CD4-positive, alpha-beta T cell treated with Interleukin-4 for 1 hour (primary cell): Measurements from ENCODE around the gene CIROP.

Experiments
- DNase-seq, 2 donors: peaks; one replicate each; pipeline ENCODE4 v3.0.0-alpha.2; 2020 to 2022

The CIROP gene

DNA sequence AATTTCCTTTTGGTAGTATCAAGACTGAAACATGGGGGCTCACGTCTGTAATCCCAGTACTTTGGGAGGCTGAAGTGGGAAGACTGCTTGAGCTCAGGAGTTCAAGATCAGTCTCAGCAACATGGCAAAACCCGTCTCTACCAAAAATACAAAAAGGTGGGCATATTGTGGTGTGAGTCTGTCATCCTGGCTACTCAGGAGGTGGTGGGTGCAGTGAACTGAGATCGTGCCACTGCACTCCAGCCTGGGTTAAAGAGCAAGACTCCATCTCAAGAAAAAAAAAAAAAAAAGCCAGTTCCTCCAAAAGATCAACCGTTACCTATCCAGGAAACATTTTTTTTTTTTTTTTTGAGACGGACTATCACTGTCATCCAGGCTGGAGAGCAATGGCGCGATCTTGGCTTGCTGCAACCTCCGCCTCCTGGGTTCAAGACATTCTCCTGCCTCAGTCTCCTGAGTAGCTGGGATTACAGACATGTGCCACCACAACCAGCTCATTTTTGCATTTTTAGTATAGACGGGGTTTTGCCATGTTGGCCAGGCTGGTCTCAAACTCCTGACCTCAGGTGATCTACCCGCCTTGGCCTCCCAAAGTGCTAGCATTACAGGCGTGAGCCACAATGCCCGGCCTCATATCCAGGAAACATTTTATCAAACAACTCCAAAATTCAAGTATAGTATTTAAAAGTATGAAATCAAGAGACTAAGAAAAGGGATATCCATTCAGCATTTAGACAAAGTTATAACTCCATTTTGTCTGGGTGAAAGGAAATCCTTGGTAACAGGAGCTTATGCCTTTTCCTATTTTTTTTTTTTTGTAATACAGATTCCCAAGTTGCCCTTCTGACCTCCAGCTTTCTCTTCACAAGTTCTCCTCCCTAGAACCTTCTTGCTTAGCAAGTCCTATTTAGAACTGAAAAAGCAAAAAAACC lies 13.2 kb downstream of the CIROP start:
- no peak for DNase-seq

DNA sequence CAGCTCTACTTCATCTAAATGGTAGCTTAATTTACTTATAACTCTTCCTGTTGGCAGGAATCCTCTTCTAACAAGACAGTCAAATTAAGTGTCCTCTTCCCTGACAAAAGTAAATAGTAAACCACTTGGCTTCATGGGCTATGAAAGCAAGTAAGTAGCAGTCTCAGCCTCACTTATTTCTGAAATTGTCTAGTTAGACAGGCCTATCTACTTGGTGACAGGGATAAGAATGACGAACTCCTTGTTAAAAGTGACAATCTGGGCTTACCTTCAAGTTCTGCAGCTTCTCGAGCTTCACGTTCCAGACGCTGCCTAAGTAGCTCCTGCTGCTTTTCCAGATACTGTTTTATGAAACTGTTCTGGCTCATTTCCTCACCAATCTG lies 14.5 kb downstream of the CIROP start:
- DNase-seq, result no peak

GRCh38 chr14:23089498-23090253 lies 15.1 kb downstream of the CIROP start:
- DNase-seq, result no peak

- DNase-seq, result no peak
Measured at GRCh38 chr14:23086565-23086964, 18.2 kb downstream of the CIROP start.

- DNase-seq, result no peak
Measured at GRCh38 chr14:23085458-23085857, 19.3 kb downstream of the CIROP start.

DNA sequence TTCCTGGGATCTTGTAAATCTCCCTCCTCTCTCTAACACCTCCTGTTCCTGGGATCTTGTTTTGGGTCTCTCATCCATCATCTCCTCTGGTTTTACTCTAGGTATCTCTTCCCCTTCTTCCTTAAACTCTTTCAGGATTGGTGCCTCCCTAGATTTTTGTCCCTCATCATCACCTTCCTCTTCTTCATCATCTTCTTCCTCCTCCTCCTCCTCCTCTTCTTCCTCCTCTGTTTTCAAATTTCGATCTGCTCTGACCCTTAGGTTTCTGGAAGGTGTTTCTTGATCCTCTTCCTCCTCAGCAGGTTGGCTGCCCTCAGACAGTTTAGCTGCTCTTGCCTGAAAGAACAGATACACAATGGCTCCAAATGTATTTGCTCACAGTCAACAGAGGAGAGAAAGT lies 24.3 kb downstream of the CIROP start:
- no peak for DNase-seq

GRCh38 chr14:23079716-23080115 lies 25.1 kb downstream of the CIROP start:
- no peak for DNase-seq

DNA sequence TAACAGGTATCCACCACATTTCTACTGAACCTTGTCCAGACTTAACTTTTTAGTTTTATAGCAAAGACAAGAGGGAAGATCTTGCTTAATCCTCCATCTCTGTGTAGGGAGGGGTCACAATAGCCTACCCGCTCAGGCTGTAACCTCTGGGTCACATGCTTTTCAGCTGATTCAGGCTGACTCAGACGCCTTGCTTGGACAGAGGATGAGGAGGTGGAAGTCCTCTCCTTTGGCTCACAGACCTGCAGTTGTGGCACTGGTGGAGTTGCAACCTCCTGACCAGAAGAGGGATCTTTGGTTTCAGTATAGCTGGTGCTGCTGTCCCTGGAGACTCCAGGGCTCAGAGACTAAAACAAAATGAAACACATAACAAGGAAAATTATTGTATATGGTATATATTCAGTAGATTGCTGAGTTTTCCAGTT lies 26.1 kb downstream of the CIROP start:
- peak in 1 of 2 donors; percentile 69 for DNase-seq

GRCh38 chr14:23077962-23078361 lies 26.8 kb downstream of the CIROP start:
- no peak for DNase-seq

DNA sequence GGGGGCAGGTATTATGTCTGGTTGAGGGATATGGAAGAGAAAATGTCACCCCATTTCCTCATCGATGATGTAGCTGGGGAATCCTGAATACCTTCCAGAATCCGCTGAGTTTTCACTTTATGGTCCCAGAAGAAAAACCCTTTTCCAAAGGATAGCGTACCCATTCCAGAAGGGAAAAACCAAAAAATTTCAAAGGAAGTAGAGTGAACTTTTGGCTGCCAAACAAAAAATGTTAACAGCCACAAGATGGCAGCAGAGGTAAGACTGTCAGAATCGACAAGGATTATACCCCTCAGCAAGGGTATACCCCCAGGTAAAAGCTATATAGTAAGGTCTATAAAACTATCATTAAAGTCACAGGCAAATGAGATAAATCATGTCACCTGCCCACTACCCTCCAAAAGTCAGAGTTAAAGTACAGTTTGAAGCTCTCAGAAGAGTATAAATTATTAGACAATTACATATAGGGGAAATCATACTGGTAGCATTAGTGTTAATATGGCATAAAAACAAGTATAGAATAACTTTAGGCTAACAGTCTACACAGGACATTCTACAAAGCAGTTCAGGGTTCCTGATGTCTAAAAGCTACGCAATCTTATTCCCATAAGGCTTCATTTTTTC lies 27.9 kb downstream of the CIROP start:
- DNase-seq, result peak in 1 of 2 donors; percentile 58

- DNase-seq, result no peak
Measured at GRCh38 chr14:23074906-23075305, 29.9 kb downstream of the CIROP start.

DNA sequence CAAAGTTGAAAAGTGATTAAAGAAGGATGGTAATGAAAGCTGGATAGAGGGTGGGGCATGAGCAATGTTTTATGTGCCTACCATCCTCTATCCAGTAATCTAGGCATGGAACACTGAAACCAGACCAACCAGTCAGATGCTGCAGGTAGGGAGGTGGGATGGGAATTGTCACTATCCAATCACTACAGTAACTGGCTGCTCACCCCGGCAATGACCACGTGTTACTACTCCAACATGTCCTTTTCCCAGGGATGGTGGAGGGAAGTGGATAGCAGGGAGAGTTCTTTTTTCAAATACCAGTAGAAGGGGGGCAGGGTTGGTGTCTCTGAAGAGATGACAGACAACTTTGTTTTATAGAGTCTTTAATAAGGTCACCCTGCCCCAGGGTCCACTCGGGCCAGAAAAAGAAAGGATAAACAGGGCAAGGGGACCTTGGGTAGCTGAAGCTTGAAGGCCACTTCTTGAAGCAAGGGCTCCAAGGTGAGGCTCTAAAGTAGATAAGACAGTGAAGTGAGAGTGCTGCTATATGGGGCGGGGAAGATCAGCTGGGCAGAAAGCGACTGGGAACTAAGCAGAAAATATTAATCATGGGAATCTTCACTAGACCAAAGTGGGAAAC lies 32.8 kb downstream of the CIROP start:
- no peak for DNase-seq

- peak; percentile 79 to 83 for DNase-seq
Measured at GRCh38 chr14:23071244-23071920, 33.4 kb downstream of the CIROP start.

DNA sequence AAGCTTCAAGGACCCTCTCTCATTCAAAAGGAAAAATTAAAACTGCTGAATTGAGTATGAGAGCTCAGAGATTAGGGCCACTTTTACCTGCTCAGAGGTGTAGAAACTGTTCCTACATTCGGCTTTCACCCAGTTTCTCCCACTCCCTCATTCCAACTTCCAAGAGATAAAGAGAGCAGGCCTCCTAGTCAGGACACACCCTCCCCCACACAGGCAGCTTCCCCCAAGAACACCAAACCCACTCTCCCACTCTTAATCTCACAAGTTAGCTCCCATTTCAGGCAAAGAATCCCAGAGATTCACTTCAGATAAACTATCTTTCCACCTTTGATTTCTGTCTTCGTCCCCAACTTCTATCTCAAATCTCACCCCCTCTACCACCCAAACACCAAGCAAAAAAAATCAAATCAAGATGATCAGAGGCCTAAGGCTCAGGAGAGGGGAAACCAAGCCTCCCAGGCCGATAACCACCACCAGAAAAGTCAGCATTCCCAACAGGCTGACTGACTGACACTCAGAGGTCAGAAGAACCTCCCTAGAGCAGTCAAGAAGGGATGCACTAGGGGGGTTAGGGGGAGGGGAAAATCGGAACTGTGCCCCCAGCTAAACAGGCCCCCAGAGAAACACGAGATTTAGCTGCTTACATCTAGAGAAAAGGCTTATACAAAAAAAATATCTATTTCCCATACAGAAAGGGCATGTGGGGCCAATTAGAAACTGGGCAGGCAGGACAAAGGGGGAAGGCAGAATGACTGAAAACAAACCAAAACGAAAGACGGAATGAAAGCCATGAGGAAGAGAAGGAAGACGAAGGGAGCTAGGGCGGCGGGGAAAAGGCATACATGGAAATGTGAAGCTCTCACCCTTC lies 34.3 kb downstream of the CIROP start:
- DNase-seq, result no peak

- no peak for DNase-seq
Measured at GRCh38 chr14:23069413-23069806, 35.4 kb downstream of the CIROP start.

DNA sequence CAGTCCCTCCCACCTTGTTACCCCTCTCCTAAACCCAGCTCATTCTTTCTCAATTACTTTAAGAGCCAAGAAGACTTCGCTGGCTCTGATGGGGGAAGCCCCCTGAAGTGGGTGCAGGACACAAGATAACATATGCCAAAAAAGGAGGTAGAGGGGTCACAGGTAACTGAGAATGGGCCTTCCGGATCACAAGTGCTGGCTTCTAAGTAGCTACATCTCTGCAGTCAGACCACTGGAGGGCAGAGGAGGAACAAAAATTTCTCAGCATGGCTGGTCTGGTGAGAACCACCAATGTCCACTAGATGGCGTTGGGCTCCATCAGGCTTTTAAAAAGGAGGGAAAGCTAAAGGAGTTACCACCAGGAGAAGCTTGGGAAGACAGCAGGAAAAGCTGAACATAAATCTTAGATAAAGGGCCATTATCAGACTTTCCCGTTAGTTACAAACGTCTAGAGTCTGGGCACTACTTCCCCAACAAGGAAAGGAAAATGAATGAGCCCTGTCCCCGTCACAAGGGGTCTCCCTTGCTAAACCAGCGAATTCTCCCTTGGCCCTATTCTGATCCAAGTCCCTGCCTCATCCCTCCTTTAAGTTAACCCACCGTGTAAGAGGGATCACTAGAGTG lies 35.9 kb downstream of the CIROP start:
- DNase-seq, result peak; percentile 83 to 87

- DNase-seq, result no peak
Measured at GRCh38 chr14:23067847-23068788, 36.7 kb downstream of the CIROP start.

GRCh38 chr14:23066855-23067744 lies 37.7 kb downstream of the CIROP start:
- no peak for DNase-seq

DNA sequence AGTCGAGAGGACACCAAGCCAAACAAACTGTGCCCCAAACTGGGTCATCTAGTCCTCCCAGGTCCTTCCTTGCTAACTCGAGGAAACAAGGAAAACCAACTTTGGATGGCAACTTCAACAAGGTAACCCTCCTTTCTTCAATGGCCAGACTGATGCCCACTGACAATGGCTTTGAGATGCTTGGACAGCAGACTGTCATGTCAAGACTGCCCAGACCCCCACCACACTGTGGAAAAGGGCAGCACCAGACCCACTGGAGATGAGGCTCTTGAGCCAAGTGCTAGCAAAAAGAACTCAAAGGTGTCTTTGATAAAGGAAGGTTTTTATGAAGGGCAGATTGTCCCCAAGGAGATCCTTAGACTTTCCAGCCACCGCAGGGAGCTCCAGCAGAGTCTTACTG lies 38.4 kb downstream of the CIROP start:
- no peak for DNase-seq
